Peyer's patch (tissue), 4 donors: ENCODE data around the gene ELL2. TPM values are rescaled to one million over a fixed set of nuclear protein-coding genes. Genes with fewer than 3 reads are reported as not detected.

ENCODE experiments used
- DNase-seq, 3 donors: peaks; one replicate each; pipeline ENCODE4 v3.0.0-alpha.2; 2017 to 2019
- H3K27ac ChIP-seq, 4 donors: fragments of 200-600 bp; sonication (generic); one replicate each; pipeline ENCODE4 v1.5.1; 2016 to 2019
- H3K27me3 ChIP-seq, 2 donors: fragments of 200-600 bp; sonication (generic); one replicate each; pipeline ENCODE4 v1.5.1; 2019
- H3K36me3 ChIP-seq, 3 donors: fragments of 200-600 bp; sonication (generic); one replicate each; pipeline ENCODE4 v1.5.1; 2016 to 2019
- H3K4me1 ChIP-seq, 4 donors: fragments of 200-600 bp; sonication (generic); one replicate each; pipeline ENCODE4 v1.5.1; 2016 to 2019
- H3K4me3 ChIP-seq, 4 donors: fragments of 200-600 bp; sonication (generic); 1 replicate in 3 of 4; 2 replicates in 1 of 4; pipeline ENCODE4 v1.5.1; 2016 to 2019; ENCODE audit warnings: mild to moderate bottlenecking in 1 of 4
- H3K9me3 ChIP-seq, 4 donors: fragments of 200-600 bp; sonication (generic); one replicate each; pipeline ENCODE4 v1.5.1; 2016 to 2019; ENCODE audit warnings: mild to moderate bottlenecking in 1 of 4
- POLR2A ChIP-seq, 2 donors: fragments of 450-650 bp; IDR thresholded peaks; one replicate each; pipeline ENCODE4 v1.5.1; 2017; ENCODE audit warnings: antibody characterized with exemption in 2 of 2, mild to moderate bottlenecking in 2 of 2, moderate library complexity in 2 of 2
- total RNA-seq, 4 donors: library from RNA; depleted of rRNA; stranded (reverse); fragments of >200 nt; gene quantifications; one replicate each; pipeline ENCODE4 v1.1.0, GENCODE V29; 2016
- TF ChIP-seq, protein P1 (sequence below), 6 experiments: fragments of 450-650 bp in 4 of 6; fragments of 200-600 bp in 2 of 6; sonication (generic) in 1 of 6; IDR thresholded peaks; one replicate each; pipeline ENCODE4 v1.5.1; 2017 to 2019; ENCODE audit warnings: antibody characterized with exemption in 6 of 6, mild to moderate bottlenecking in 3 of 6, moderate library complexity in 1 of 6

The ELL2 gene
- total RNA-seq, 4 donors from 2014 or later, result 27.9 to 88.3 (median 38.7) TPM

DNA sequence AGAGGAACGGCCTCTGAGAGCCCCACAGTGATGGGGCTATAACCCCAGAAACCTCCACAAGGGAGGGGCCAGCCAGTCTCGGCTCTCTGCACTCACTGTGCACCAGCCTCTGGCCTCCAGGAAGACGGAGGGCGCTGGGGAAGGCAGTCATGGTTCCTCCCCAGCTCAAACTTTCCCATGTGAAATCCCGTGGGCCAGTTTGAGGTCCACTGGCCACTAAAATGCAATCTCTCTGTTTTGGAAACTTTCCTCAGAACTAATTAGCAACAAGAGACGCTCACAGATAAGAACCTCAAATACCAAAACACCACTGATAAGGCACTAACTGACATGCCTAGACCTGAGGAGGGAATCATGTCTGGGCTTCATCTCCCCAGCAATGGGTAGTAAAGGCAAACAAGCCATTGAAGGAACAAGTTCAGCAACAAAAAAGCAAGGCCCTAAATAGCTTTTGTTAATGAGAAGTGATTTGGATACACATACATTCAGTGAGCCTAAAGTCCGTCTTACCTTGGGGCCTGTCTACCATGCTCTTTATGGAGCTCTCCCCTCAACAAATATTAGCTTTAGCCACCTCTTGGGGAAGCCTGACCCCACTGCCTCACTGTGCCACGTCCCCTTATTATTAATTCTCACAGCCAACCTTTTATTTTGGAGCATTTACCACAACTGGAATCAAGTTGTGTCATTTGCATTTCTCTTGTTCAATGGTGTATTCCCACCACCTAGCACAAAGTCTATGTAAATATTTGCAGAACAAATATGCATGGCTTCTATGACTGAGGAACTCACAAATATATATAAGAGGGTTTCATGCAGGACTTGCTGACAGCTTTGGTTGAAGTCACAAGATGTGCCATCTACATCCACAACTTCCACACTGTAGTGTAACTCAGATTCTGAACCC is 83.0 kb downstream of the ELL2 start:
- no peaks in the 10 kb centered on the region for H3K36me3 ChIP-seq
- H3K27ac ChIP-seq, result no peak overlapping the region
- H3K9me3 ChIP-seq, result no peaks in the 10 kb centered on the region
- no peak for DNase-seq
- TF ChIP-seq POLR2A (IDR thresholded peaks at IDR 0.05), result no peak
- TF ChIP-seq, protein P1, sequence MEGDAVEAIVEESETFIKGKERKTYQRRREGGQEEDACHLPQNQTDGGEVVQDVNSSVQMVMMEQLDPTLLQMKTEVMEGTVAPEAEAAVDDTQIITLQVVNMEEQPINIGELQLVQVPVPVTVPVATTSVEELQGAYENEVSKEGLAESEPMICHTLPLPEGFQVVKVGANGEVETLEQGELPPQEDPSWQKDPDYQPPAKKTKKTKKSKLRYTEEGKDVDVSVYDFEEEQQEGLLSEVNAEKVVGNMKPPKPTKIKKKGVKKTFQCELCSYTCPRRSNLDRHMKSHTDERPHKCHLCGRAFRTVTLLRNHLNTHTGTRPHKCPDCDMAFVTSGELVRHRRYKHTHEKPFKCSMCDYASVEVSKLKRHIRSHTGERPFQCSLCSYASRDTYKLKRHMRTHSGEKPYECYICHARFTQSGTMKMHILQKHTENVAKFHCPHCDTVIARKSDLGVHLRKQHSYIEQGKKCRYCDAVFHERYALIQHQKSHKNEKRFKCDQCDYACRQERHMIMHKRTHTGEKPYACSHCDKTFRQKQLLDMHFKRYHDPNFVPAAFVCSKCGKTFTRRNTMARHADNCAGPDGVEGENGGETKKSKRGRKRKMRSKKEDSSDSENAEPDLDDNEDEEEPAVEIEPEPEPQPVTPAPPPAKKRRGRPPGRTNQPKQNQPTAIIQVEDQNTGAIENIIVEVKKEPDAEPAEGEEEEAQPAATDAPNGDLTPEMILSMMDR (IDR thresholded peaks at IDR 0.05), result no peak
- H3K4me1 ChIP-seq, result no peaks in the 10 kb centered on the region
- no peaks in the 10 kb centered on the region for H3K27me3 ChIP-seq
- H3K4me3 ChIP-seq, result no peak overlapping the region

GRCh38 chr5:95876782-95877181 is 84.9 kb downstream of the ELL2 start:
- no peaks in the 10 kb centered on the region for H3K27me3 ChIP-seq
- no peaks in the 10 kb centered on the region for H3K4me1 ChIP-seq

GRCh38 chr5:95874246-95874645 is 87.4 kb downstream of the ELL2 start:
- Histone ChIP-seq H3K36me3 (no peaks in the 10 kb centered on the region), H3K4me1 (peaks cover 0 to 6% (median 4%) of the 10 kb centered on the region in 4 donors), H3K4me3 (no peak overlapping the region), H3K9me3 (no peaks in the 10 kb centered on the region), H3K27ac (no peak overlapping the region), H3K27me3 (no peaks in the 10 kb centered on the region)
- TF ChIP-seq, protein P1 (IDR thresholded peaks at IDR 0.05), result no peak
- no peak for TF ChIP-seq POLR2A (IDR thresholded peaks at IDR 0.05)
- DNase-seq, result no peak

More at GRCh38 chr5:95876782-95877181, 84.9 kb downstream of the ELL2 start:
- DNase-seq, result no peak
- H3K4me3 ChIP-seq, result no peak overlapping the region
- H3K27ac ChIP-seq, result no peak overlapping the region
- no peaks in the 10 kb centered on the region for H3K9me3 ChIP-seq
- no peaks in the 10 kb centered on the region for H3K36me3 ChIP-seq
- TF ChIP-seq, protein P1 (IDR thresholded peaks at IDR 0.05), result no peak

GRCh38 chr5:95873351-95873750 is 88.3 kb downstream of the ELL2 start:
- Histone ChIP-seq H3K27ac (no peak overlapping the region), H3K4me3 (no peak overlapping the region), H3K4me1 (peaks cover 0 to 6% (median 4%) of the 10 kb centered on the region in 4 donors), H3K27me3 (no peaks in the 10 kb centered on the region), H3K36me3 (no peaks in the 10 kb centered on the region), H3K9me3 (no peaks in the 10 kb centered on the region)
- peak in 1 of 3 donors; percentile 68 for DNase-seq
- TF ChIP-seq POLR2A (IDR thresholded peaks at IDR 0.05), result no peak
- TF ChIP-seq, protein P1 (IDR thresholded peaks at IDR 0.05), result no peak

GRCh38 chr5:95872346-95873268 is 89.0 kb downstream of the ELL2 start:
- Histone ChIP-seq H3K9me3 (no peaks in the 10 kb centered on the region), H3K4me3 (no peak overlapping the region), H3K27ac (no peak overlapping the region), H3K27me3 (no peaks in the 10 kb centered on the region), H3K36me3 (no peaks in the 10 kb centered on the region), H3K4me1 (peaks cover 0 to 6% (median 4%) of the 10 kb centered on the region in 4 donors)
- TF ChIP-seq, protein P1 (IDR thresholded peaks at IDR 0.05), result no peak
- TF ChIP-seq POLR2A (IDR thresholded peaks at IDR 0.05), result no peak
- no peak for DNase-seq
